Posterior vena cava (tissue), 2 donors: ENCODE measurements around the gene MTUS2. TPM values are rescaled to one million over a fixed set of nuclear protein-coding genes. Genes with fewer than 3 reads are reported as not detected.

ENCODE experiments used
- DNase-seq: peaks from one replicate; pipeline ENCODE4 v3.0.0-alpha.2; 2020; ENCODE audit warnings: low spot score
- intact Hi-C, 2 donors: fragments of 100-400 bp; cut with DNase I; formaldehyde crosslinking; loops; one replicate each; pipeline versions ENCODE4 v1.14.1 to v1.14.2; 2022 to 2023
- total RNA-seq, 2 donors: library from RNA; stranded (reverse); fragmentation: NEBNext Ultra II Directional; extraction: Animal tissue kit (Norgen Biotek cat#: 25700); gene quantifications; one replicate each; pipeline ENCODE4 v1.2.1, GENCODE V29; 2021
- donor health status: DM: yes; HTN: yes; CAD: no.
- donor health status: DM: yes; HTN: yes; CAD: no.

Gene MTUS2
- total RNA-seq, 2 donors from 2014 or later, result 0.69 to 0.71 TPM

DNA sequence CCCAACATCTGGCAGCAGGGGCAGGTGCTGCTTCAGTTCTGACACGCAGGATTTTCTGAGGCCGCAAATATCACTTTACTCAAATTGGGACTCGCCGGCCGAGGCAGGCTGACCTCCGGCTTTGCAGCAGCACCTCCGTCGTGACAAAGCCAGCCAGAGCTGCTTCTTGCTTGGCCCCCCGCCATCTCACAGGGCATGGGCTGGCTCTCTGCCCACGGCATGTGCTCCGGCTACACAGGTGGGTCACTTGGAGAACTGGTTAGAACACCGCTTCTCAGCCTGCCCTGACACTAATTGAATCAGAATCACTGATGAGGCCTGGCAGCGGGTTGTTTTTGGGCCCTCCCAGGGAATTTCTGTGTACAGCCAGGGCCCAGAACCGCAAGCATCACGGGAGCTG lies 663.1 kb downstream of the MTUS2 start:
- intact Hi-C loops, result no loop called here
- DNase-seq, result no peak

DNA sequence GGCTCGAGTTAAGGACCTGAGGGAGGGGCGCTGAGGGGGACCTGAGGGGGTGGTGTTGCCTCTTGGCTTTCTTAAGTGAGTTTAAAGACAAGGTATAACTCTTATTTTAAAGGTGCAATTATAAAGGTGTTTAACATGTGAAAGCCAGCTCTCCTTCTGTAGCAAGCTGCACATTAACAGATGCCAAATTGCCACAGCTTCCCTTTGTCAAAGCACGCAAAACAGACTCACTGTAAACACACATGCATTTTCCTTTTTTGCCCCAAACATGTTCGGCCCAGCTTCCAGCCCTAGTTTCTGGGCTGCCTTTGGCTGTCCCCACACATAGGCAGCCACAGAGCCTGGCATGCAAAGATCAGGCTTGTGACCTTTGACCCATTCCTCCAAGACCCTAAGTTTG lies 663.5 kb downstream of the MTUS2 start:
- no peak for DNase-seq
- intact Hi-C loops, result no loop called here

DNA sequence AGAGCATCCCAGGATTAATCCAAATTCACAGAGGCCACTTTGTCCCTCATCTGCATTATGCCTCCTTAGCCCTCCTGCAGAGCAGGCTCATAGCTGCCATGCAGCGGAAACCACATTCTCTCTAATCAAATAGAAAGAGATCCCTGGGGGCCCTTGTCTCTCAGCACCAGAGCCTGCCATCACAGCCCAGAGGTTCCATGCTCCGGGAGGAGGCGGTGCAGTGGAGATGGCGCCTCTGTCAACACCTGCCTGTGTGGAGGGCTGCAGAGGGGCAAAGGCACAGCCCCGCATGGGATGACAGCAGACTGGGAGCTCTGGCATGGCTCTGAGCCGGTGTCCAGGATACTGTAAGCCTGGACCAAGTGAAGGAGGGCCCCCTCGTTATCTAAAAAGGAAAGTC lies 664.1 kb downstream of the MTUS2 start:
- DNase-seq, result no peak
- intact Hi-C loops, result no loop called here

DNA sequence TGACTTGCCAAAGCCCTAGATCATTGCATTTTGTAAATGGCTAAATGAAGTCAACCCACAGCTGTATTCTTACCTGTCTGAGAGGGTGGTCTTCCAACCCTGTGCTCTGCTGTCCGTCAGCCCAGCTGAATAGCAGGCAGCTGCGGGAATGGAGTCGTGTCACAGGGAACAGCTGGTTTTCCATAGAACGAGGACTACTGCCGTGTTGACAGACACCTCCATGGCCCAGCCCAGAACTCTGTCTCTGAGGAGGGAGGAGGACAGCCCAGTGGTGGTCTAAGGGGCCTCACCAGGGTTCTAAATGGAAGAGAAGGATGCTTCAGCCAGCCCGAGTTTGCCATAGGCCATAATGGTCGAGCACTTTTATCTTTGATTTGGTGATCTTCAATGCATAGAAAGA lies 664.7 kb downstream of the MTUS2 start:
- intact Hi-C loops, result no loop called here
- no peak for DNase-seq

- no peak for DNase-seq
Measured at GRCh38 chr13:29486551-29486950, 666.4 kb downstream of the MTUS2 start.

DNA sequence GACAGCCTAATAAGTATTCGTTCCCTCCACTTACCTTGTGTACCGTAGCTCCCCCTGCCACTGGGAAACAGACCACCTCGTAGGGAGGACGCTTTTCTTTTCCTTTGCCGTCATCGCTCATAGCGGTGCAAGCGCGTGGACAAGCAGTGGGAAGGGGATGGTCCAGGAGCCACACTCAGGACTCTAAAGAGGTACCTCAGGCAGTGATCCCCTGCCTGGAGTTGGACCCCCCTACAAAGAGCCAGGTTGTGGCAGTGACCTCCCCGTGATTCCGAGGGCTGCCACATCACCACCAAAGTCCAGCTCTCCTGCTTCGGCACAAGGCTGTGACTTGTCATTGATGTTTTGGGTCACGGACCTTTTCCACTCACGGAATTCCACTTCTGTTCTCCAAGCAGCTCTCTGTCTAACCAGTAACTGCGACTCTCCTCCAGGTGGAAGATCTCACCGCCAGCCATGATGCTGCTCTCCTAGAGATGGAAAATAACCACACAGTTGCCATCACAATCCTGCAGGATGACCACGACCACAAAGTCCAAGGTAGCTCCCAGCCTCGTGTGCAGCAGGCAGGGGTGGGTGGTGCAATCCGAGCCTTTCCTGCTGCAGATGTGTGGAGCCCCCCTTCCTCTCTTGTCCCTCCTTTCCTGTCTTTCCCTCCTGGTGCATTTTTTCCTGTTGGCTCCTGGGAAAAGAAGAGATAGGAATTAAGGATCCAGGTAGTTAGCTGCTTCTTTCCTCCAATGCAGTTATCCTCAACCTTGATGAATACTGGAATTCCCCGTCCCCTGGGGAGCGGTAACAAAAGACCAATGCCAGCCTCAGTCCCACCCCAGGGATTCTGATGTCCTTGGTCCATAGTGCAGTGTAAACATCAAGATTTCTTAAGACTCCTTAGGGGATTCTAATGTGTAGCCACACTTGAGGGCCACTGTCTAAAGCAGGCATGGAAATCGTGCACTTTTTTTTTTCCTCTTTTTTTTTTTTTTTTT lies 667.6 kb downstream of the MTUS2 start:
- no peak for DNase-seq
- intact Hi-C loops, result no loop called here

More at GRCh38 chr13:29486551-29486950, 666.4 kb downstream of the MTUS2 start:
- intact Hi-C loops, result no loop called here

- intact Hi-C loops, result no loop called here
- no peak for DNase-seq
Measured at GRCh38 chr13:29489650-29490560, 669.8 kb downstream of the MTUS2 start.

DNA sequence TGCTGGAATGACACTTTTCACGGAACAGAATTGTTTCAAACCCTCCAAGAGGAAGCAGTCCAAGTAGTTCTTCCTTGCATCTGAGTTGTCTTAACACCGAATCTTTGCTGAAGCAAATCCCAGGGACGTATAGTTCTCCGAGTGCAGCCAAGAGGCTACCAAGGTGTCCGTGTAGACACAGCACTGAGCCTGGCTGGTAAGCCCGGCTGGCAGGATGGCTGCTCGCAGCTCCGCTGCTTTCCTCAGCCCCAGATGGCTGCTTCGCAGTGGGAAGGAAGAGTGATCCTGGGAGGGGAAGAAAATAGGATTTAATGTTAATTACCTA lies 670.4 kb downstream of the MTUS2 start:
- DNase-seq, result no peak
- intact Hi-C loops, result no loop called here

- no peak for DNase-seq
- intact Hi-C loops, result no loop called here
Measured at GRCh38 chr13:29491248-29491647, 671.1 kb downstream of the MTUS2 start.

GRCh38 chr13:29493796-29494195 lies 673.7 kb downstream of the MTUS2 start:
- intact Hi-C loops, result no loop called here
- DNase-seq, result no peak

- DNase-seq, result no peak
Measured at GRCh38 chr13:29494520-29494919, 674.4 kb downstream of the MTUS2 start.

GRCh38 chr13:29496241-29496712 lies 676.1 kb downstream of the MTUS2 start:
- intact Hi-C loops, result no loop called here
- no peak for DNase-seq

More at GRCh38 chr13:29494520-29494919, 674.4 kb downstream of the MTUS2 start:
- intact Hi-C loops, result no loop called here

DNA sequence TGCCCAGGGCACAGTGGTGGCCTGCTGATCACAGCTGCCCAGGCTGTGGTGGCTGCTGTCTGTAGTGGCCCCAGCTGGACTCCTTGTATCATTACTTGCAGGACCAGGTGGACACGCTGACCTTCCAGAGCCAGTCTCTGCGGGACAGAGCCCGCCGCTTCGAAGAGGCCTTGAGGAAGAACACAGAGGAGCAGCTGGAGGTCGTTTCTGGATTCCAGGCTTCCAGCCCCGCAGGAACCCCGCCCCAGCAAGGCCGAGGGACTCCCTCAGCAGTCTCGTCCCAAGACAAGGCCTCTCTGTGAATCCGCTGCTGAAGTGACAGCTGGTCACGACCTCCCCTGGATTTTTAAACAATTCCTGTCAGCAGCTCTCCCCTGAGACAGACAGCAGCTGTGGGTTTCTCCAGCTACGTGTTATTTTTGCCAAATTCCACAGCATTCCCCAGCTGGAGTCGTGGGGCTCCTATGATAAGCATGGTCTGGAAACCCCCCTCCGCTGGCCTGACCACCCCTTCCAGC lies 677.1 kb downstream of the MTUS2 start:
- no peak for DNase-seq

DNA sequence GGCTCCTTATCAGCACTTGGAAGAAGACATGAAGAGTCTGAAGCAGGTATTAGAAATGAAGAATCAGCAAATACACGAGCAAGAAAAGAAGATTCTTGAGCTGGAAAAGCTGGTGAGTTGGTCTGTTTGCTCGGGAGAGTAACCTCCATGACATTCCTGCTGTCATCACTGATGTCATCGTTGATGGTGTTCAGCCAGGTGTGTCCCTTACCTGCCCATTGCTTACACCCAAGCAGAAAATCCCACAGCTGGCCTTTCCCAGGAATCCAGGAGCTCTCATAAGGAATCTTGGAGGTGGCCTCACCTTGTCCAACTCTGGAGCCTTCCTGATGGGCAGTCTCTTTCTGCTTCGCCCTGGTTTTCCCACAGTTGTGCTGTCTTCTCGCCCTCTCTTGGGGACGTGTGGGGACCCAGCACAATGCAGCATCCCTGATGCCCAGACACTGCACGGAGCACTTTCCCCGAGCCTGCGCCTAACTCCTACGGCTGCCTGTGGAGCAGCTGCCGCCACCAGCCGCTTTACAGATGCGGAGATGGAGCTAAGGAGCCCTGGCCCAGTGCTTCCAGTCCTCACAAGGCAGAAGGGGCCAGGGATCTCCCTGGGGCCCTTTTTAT lies 678.4 kb downstream of the MTUS2 start:
- intact Hi-C loops, result no loop called here
- no peak for DNase-seq

More for the DNA sequence above, 677.1 kb downstream of the MTUS2 start:
- intact Hi-C loops, result no loop called here

GRCh38 chr13:29499506-29500165 lies 679.5 kb downstream of the MTUS2 start:
- no peak for DNase-seq
- intact Hi-C loops, result no loop called here

- intact Hi-C loops, result no loop called here
- DNase-seq, result no peak
Measured at GRCh38 chr13:29500386-29500785, 680.2 kb downstream of the MTUS2 start.

GRCh38 chr13:29501674-29502073 lies 681.5 kb downstream of the MTUS2 start:
- no peak for DNase-seq
- intact Hi-C loops, result no loop called here

GRCh38 chr13:29502391-29503008 lies 682.4 kb downstream of the MTUS2 start:
- DNase-seq, result no peak
- intact Hi-C loops, result no loop called here
